HG02763 (cell line): ENCODE results near the gene LMNB1.

Source experiments
- ATAC-seq: cut with Tn5 transposase; IDR thresholded peaks from one replicate; pipeline ENCODE4 v1.9.1; 2021; ENCODE audit warnings: mild to moderate bottlenecking, moderate library complexity; ENCODE audit not compliant: unreplicated experiment

Gene LMNB1

DNA sequence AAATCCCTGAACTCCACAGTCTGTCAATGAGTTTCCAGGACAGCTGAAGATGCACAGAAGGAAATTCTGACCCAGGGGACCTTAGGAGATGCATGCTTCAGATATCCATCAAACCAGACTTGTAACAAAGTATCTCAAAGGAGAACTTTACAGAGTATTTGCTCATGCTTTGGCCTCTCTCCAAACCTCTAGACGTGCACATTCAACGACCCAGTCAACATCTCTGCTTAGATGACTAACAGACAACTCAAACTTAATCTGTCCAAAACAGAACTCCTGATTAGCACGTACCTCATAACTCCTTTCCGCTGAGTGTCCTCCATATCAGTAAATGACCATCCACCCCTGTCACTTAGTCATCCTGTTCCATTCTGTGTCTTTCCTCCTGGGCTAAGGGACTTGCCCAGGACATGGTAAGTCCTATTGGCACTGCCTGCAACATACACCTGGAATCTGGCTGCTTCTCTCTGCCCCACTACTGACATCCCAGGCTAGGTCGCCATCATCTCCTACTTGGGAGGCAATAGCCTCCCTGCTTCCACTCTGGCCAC is 107.4 kb downstream of the LMNB1 start:
- no peak for ATAC-seq
